IMR-90 (cell line): ENCODE measurements around the gene CLCA2.

ENCODE experiments used
- BHLHE40 ChIP-seq: fragments of 150-350 bp; IDR thresholded peaks from 2 replicates; pipeline ENCODE4 v1.6.1; 2016; ENCODE audit warnings: mild to moderate bottlenecking, low read depth, low read length
- CEBPB ChIP-seq: IDR thresholded peaks from 2 replicates; pipeline ENCODE4 v1.6.1; 2012; ENCODE audit warnings: low read depth, low read length, improper control_type of control experiment
- MXI1 ChIP-seq: IDR thresholded peaks from 2 replicates; pipeline ENCODE4 v1.6.1; 2012; ENCODE audit warnings: low read depth, mild to moderate bottlenecking, low read length, moderate library complexity, borderline replicate concordance
- NFE2L2 ChIP-seq: fragments of 150-350 bp; IDR thresholded peaks from 2 replicates; pipeline ENCODE4 v1.6.1; 2016; ENCODE audit warnings: low read depth, mild to moderate bottlenecking, low read length
- POLR2A ChIP-seq: IDR thresholded peaks from 2 replicates; pipeline ENCODE4 v1.6.1; 2012; ENCODE audit warnings: mild to moderate bottlenecking, low read depth, low read length
- RAD21 ChIP-seq: IDR thresholded peaks from 2 replicates; pipeline ENCODE4 v1.6.1; 2012; ENCODE audit warnings: low read length, improper control_type of control experiment
- RCOR1 ChIP-seq: IDR thresholded peaks from 2 replicates; pipeline ENCODE4 v1.6.1; 2012; ENCODE audit warnings: mild to moderate bottlenecking, low read length, improper control_type of control experiment; ENCODE audit not compliant: insufficient replicate concordance
- SMC3 ChIP-seq: fragments of 150-350 bp; IDR thresholded peaks from 2 replicates; pipeline ENCODE4 v1.6.1; 2016; ENCODE audit warnings: low read depth, mild to moderate bottlenecking, antibody characterized with exemption, low read length, moderate library complexity
- TF ChIP-seq, protein P1 (sequence below): conservative IDR thresholded peaks from 2 replicates; pipeline ENCODE4 v1.5.1; 2012; ENCODE audit warnings: mild to moderate bottlenecking, low read depth, low read length, improper control_type of control experiment
- TF ChIP-seq, protein P2 (sequence below): fragments of 150-350 bp; IDR thresholded peaks from 2 replicates; pipeline ENCODE4 v1.6.1; 2017; ENCODE audit warnings: mild to moderate bottlenecking, antibody characterized with exemption, low read length, low read depth

DNA sequence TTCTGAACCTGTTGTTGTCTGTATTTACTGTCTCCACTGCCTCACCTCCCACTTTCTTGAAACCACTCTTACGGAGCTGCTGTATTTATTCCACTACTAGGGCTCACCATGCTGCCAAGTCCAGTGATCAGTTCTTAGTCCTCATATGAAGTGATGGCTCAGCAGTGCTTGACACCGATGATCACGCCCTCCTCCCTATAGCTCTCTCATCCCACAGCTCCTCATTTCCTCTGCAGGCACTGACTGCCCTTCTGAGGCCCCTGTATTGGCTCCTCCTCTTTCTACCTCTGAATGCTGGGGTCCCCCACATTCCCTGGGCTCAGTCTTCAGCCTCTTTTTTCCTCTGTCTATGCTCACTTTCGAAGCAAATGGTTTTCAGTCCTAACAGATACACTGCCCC lies 48.2 kb downstream of the CLCA2 start:
- TF ChIP-seq, protein P1, sequence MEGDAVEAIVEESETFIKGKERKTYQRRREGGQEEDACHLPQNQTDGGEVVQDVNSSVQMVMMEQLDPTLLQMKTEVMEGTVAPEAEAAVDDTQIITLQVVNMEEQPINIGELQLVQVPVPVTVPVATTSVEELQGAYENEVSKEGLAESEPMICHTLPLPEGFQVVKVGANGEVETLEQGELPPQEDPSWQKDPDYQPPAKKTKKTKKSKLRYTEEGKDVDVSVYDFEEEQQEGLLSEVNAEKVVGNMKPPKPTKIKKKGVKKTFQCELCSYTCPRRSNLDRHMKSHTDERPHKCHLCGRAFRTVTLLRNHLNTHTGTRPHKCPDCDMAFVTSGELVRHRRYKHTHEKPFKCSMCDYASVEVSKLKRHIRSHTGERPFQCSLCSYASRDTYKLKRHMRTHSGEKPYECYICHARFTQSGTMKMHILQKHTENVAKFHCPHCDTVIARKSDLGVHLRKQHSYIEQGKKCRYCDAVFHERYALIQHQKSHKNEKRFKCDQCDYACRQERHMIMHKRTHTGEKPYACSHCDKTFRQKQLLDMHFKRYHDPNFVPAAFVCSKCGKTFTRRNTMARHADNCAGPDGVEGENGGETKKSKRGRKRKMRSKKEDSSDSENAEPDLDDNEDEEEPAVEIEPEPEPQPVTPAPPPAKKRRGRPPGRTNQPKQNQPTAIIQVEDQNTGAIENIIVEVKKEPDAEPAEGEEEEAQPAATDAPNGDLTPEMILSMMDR, result no peak
- TF ChIP-seq, protein P2, sequence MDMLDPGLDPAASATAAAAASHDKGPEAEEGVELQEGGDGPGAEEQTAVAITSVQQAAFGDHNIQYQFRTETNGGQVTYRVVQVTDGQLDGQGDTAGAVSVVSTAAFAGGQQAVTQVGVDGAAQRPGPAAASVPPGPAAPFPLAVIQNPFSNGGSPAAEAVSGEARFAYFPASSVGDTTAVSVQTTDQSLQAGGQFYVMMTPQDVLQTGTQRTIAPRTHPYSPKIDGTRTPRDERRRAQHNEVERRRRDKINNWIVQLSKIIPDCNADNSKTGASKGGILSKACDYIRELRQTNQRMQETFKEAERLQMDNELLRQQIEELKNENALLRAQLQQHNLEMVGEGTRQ, result no peak
- no peak for TF ChIP-seq RCOR1
- no peak for TF ChIP-seq BHLHE40
- TF ChIP-seq CEBPB, result no peak
- no peak for TF ChIP-seq POLR2A
- TF ChIP-seq NFE2L2, result no peak
- TF ChIP-seq SMC3, result no peak
- TF ChIP-seq RAD21, result no peak
- no peak for TF ChIP-seq MXI1
